Peyer's patch (tissue), 4 donors: ENCODE results near the gene CD34. TPM values are rescaled to one million over a fixed set of nuclear protein-coding genes. Genes with fewer than 3 reads are reported as not detected.

Experiments used
- DNase-seq, 3 donors: peaks; one replicate each; pipeline ENCODE4 v3.0.0-alpha.2; 2017 to 2019
- H3K27ac ChIP-seq, 4 donors: fragments of 200-600 bp; sonication (generic); one replicate each; pipeline ENCODE4 v1.5.1; 2016 to 2019
- H3K27me3 ChIP-seq, 2 donors: fragments of 200-600 bp; sonication (generic); one replicate each; pipeline ENCODE4 v1.5.1; 2019
- H3K36me3 ChIP-seq, 3 donors: fragments of 200-600 bp; sonication (generic); one replicate each; pipeline ENCODE4 v1.5.1; 2016 to 2019
- H3K4me1 ChIP-seq, 4 donors: fragments of 200-600 bp; sonication (generic); one replicate each; pipeline ENCODE4 v1.5.1; 2016 to 2019
- H3K4me3 ChIP-seq, 4 donors: fragments of 200-600 bp; sonication (generic); 1 replicate in 3 of 4; 2 replicates in 1 of 4; pipeline ENCODE4 v1.5.1; 2016 to 2019; ENCODE audit warnings: mild to moderate bottlenecking in 1 of 4
- H3K9me3 ChIP-seq, 4 donors: fragments of 200-600 bp; sonication (generic); one replicate each; pipeline ENCODE4 v1.5.1; 2016 to 2019; ENCODE audit warnings: mild to moderate bottlenecking in 1 of 4
- POLR2A ChIP-seq, 2 donors: fragments of 450-650 bp; IDR thresholded peaks; one replicate each; pipeline ENCODE4 v1.5.1; 2017; ENCODE audit warnings: antibody characterized with exemption in 2 of 2, mild to moderate bottlenecking in 2 of 2, moderate library complexity in 2 of 2
- total RNA-seq, 4 donors: library from RNA; depleted of rRNA; stranded (reverse); fragments of >200 nt; gene quantifications; one replicate each; pipeline ENCODE4 v1.1.0, GENCODE V29; 2016
- TF ChIP-seq, protein P1 (sequence below), 6 experiments: fragments of 450-650 bp in 4 of 6; fragments of 200-600 bp in 2 of 6; sonication (generic) in 1 of 6; IDR thresholded peaks; one replicate each; pipeline ENCODE4 v1.5.1; 2017 to 2019; ENCODE audit warnings: antibody characterized with exemption in 6 of 6, mild to moderate bottlenecking in 3 of 6, moderate library complexity in 1 of 6

CD34 gene, protein sequence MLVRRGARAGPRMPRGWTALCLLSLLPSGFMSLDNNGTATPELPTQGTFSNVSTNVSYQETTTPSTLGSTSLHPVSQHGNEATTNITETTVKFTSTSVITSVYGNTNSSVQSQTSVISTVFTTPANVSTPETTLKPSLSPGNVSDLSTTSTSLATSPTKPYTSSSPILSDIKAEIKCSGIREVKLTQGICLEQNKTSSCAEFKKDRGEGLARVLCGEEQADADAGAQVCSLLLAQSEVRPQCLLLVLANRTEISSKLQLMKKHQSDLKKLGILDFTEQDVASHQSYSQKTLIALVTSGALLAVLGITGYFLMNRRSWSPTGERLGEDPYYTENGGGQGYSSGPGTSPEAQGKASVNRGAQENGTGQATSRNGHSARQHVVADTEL
- total RNA-seq = 10 to 100 TPM in 3 of 4 donors, 1 to 10 TPM in 1; 4.6 to 21.9 (median 19.6) TPM

DNA sequence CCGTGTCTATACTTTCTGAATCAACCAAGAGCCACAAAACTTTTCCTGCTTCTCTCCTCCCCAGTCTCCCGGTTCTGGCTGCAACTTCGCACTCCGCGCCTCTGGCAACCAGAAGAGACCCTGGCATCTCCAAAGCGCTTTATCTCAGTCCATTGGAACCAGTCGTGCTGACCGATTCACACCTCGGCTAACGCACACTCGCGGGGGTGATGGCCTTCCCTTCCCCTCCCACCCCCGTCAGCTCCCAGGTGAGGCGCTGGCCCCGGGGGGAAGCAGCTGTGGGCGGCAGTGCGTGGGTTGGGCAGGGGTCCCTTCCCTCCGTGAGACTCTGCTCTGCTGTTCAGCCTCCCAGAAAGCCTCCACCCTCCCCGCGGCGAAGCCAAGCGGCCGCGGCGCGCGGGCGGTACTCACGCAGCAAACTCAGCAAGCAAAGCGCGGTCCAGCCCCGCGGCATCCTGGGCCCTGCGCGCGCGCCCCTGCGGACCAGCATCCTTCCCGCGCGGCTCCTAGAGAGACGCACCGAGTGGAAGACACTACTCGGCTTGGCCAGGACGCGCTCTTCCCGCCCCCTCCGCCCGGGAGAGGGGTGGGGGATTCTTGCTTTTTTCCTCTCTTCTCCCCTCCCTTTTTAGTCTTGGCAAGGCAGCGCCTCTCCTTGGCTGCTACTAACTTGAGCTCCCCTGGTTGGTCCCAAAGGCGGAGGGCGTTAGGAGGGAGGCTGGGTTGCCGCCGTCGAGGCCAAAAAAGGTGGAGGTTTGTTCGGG is at the start of gene CD34:
CD34 (minus strand) TSS at position 535 of the 764 bp plus-strand sequence; CDS start at position 490, 45 bp downstream.
- Histone ChIP-seq H3K4me1 (peaks cover 0 to 12% (median 3%) of the 10 kb centered on the region in 4 donors), H3K27me3 (peaks cover 0 to 5% of the 10 kb centered on the region in 2 donors), H3K4me3 (peak within 1 kb of the TSS; percentile 22 to 47 (median 36)), H3K9me3 (no peaks in the 10 kb centered on the region), H3K36me3 (no peaks in the 10 kb centered on the region), H3K27ac (peak within 1 kb of the TSS; percentile 3 to 54 (median 35))
- no peak for DNase-seq
- TF ChIP-seq, protein P1, sequence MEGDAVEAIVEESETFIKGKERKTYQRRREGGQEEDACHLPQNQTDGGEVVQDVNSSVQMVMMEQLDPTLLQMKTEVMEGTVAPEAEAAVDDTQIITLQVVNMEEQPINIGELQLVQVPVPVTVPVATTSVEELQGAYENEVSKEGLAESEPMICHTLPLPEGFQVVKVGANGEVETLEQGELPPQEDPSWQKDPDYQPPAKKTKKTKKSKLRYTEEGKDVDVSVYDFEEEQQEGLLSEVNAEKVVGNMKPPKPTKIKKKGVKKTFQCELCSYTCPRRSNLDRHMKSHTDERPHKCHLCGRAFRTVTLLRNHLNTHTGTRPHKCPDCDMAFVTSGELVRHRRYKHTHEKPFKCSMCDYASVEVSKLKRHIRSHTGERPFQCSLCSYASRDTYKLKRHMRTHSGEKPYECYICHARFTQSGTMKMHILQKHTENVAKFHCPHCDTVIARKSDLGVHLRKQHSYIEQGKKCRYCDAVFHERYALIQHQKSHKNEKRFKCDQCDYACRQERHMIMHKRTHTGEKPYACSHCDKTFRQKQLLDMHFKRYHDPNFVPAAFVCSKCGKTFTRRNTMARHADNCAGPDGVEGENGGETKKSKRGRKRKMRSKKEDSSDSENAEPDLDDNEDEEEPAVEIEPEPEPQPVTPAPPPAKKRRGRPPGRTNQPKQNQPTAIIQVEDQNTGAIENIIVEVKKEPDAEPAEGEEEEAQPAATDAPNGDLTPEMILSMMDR (IDR thresholded peaks at IDR 0.05) = no peak
- no peak for TF ChIP-seq POLR2A (IDR thresholded peaks at IDR 0.05)

DNA sequence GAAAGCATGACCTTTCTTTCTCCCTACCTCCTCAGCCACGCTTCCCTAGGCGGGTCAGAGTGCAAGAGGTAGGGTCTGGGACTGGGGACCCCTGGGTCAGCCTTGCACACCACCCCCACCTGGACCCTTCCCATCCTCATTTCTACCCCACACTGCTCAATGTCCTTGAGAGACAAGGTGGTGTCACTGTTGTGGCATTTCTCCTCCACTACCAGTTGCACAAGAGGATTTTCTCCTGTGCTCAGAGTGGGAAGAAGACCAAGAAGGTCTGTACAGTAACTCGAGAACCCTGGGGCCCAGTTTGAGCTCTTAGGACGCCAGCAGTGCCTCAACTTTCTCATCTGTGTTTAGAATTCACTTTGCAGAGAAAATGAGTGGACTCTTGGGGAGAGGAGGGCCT is 49.4 kb upstream of the CD34 start:
- no peak for DNase-seq
- no peak overlapping the region for H3K4me3 ChIP-seq
- no peaks in the 10 kb centered on the region for H3K9me3 ChIP-seq
- peak overlapping the region in 2 of 4 donors; percentile 19 to 76 for H3K27ac ChIP-seq
- H3K36me3 ChIP-seq = no peaks in the 10 kb centered on the region
- peaks cover 0 to 33% (median 2%) of the 10 kb centered on the region in 4 donors for H3K4me1 ChIP-seq
- TF ChIP-seq, protein P1 (IDR thresholded peaks at IDR 0.05) = no peak
- TF ChIP-seq POLR2A (IDR thresholded peaks at IDR 0.05) = no peak
- H3K27me3 ChIP-seq = no peaks in the 10 kb centered on the region

DNA sequence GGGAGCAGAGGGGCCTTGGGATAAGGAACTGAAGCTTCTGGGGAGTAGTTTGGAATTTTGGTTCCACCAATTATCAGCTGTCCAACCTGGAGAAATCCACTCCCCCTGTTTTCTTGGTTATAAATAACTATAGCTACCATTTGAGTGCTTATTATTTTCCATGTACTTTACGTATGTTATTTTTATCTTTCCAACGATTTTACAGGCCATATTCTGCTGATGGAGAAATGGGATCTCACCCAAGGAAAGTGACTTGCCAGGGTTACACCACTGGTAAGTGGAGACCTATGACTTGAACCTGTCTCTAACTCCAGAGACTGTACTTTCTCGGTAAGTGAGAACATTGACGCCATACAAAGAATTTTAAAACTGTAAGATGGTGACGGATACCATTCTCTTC is 49.0 kb upstream of the CD34 start:
- DNase-seq = no peak
- no peaks in the 10 kb centered on the region for H3K9me3 ChIP-seq
- TF ChIP-seq, protein P1 (IDR thresholded peaks at IDR 0.05) = no peak
- no peak for TF ChIP-seq POLR2A (IDR thresholded peaks at IDR 0.05)
- no peaks in the 10 kb centered on the region for H3K27me3 ChIP-seq
- H3K27ac ChIP-seq = peak overlapping the region in 3 of 4 donors; percentile 44 to 76 (median 57)
- H3K36me3 ChIP-seq = no peaks in the 10 kb centered on the region
- H3K4me3 ChIP-seq = peak overlapping the region in 2 of 4 donors; percentile 50 to 55
- peaks cover 0 to 33% (median 2%) of the 10 kb centered on the region in 4 donors for H3K4me1 ChIP-seq

DNA sequence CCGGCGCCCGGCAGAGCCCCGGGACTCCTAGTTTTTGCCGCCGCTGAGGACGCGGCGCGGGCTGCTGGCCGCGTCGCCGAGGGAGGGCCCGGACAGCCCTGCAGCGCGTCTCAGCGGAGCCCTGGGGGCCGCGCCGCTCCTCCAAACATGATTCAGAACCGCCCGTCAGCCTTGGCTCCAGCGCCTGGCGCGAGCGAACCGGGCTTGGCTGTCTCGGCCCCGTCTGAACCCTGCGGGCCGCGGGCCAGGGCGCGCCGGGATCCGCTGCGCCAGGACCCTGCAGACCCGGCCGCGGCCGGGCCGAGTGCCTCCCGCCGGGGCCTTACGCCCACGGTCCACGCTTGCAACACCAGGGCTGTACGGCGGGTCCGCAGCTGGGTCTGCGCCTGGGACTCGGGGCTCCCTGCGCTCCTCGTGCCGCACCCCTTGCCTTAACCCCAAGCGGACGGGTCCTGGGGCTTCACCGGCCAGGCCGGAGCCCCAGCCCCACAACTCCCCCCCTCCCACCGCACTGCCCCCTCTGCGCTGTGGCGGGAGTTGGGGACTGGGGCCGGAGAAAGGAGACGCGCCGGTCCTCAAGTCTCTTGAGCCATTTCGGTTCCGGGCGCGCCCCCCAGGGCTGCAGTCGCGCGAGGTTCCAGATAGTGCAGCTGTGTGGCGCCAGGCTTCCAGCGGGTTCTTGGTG is 48.4 kb upstream of the CD34 start:
- H3K4me1 ChIP-seq = peaks cover 0 to 33% (median 2%) of the 10 kb centered on the region in 4 donors
- peak overlapping the region; percentile 30 to 55 (median 48) for H3K4me3 ChIP-seq
- H3K27me3 ChIP-seq = no peaks in the 10 kb centered on the region
- H3K9me3 ChIP-seq = no peaks in the 10 kb centered on the region
- peak overlapping the region; percentile 44 to 76 (median 51) for H3K27ac ChIP-seq
- H3K36me3 ChIP-seq = no peaks in the 10 kb centered on the region
- peak in 2 of 3 donors; percentile 64 to 68 for DNase-seq
- TF ChIP-seq, protein P1 (IDR thresholded peaks at IDR 0.05) = no peak
- no peak for TF ChIP-seq POLR2A (IDR thresholded peaks at IDR 0.05)
